Chondrocyte (in vitro differentiated cells): Measurements from ENCODE around the gene FAN1. TPM values are rescaled to one million over a fixed set of nuclear protein-coding genes. Genes with fewer than 3 reads are reported as not detected.

ENCODE experiments used
- DNase-seq: peaks from one replicate; pipeline ENCODE4 v3.0.0; 2021; ENCODE audit warnings: mixed read lengths, low spot score
- H3K27ac Mint-ChIP-seq: one replicate; pipeline ENCODE4 v1.8.0; 2021; ENCODE audit warnings: mild to moderate bottlenecking, moderate library complexity, mixed read lengths; ENCODE audit not compliant: unreplicated experiment
- H3K27me3 Mint-ChIP-seq: 2 replicates; pipeline ENCODE4 v1.8.0; 2021; ENCODE audit warnings: low read depth, mixed read lengths
- H3K36me3 Mint-ChIP-seq: 2 replicates; pipeline ENCODE4 v1.8.0; 2021; ENCODE audit warnings: low read depth, mixed read lengths
- H3K4me1 Mint-ChIP-seq: 2 replicates; pipeline ENCODE4 v1.8.0; 2021; ENCODE audit warnings: low read depth, mild to moderate bottlenecking, mixed read lengths
- H3K4me3 Mint-ChIP-seq: one replicate; pipeline ENCODE4 v1.8.0; 2021; ENCODE audit warnings: mild to moderate bottlenecking, moderate library complexity, mixed read lengths; ENCODE audit not compliant: unreplicated experiment
- H3K9me3 Mint-ChIP-seq: 2 replicates; pipeline ENCODE4 v1.8.0; 2021; ENCODE audit warnings: low read depth, mixed read lengths
- CTCF ChIP-seq: fragments of 200-600 bp; sonication (generic); IDR thresholded peaks from 2 replicates; pipeline ENCODE4 v1.5.0; 2021; ENCODE audit warnings: antibody characterized with exemption, mild to moderate bottlenecking, moderate library complexity
- total RNA-seq: library from RNA; stranded (reverse); gene quantifications from 3 replicates; pipeline ENCODE4 v1.2.1, GENCODE V29; 2021

The FAN1 gene
- total RNA-seq, 1 donor from 2014 or later, result 16.3 TPM

GRCh38 chr15:30963681-30964080, 60.0 kb downstream of the FAN1 start:
- Mint-ChIP-seq H3K36me3 (peaks cover 16% of the 10 kb centered on the region), H3K4me1 (no peaks in the 10 kb centered on the region), H3K4me3 (no peak overlapping the region), H3K27ac (no peak overlapping the region), H3K27me3 (no peaks in the 10 kb centered on the region), H3K9me3 (no peaks in the 10 kb centered on the region)
- no peak for DNase-seq
- TF ChIP-seq CTCF, result no peak

- H3K27ac Mint-ChIP-seq, result no peak overlapping the region
- no peak for TF ChIP-seq CTCF
- no peaks in the 10 kb centered on the region for H3K9me3 Mint-ChIP-seq
- H3K4me1 Mint-ChIP-seq, result no peaks in the 10 kb centered on the region
- H3K4me3 Mint-ChIP-seq, result no peak overlapping the region
- no peak for DNase-seq
- H3K36me3 Mint-ChIP-seq, result peaks cover 19% of the 10 kb centered on the region
- H3K27me3 Mint-ChIP-seq, result no peaks in the 10 kb centered on the region
Observed at GRCh38 chr15:30969724-30970123, 66.0 kb downstream of the FAN1 start.

GRCh38 chr15:30973379-30973778, 69.7 kb downstream of the FAN1 start:
- Mint-ChIP-seq H3K36me3 (peaks cover 12% of the 10 kb centered on the region), H3K27ac (no peak overlapping the region), H3K4me1 (no peaks in the 10 kb centered on the region), H3K9me3 (no peaks in the 10 kb centered on the region), H3K27me3 (no peaks in the 10 kb centered on the region), H3K4me3 (no peak overlapping the region)
- no peak for DNase-seq
- no peak for TF ChIP-seq CTCF

GRCh38 chr15:30974112-30974511, 70.4 kb downstream of the FAN1 start:
- H3K9me3 Mint-ChIP-seq, result no peaks in the 10 kb centered on the region
- no peaks in the 10 kb centered on the region for H3K4me1 Mint-ChIP-seq
- H3K27ac Mint-ChIP-seq, result no peak overlapping the region
- no peak for TF ChIP-seq CTCF
- no peak for DNase-seq
- H3K36me3 Mint-ChIP-seq, result peaks cover 12% of the 10 kb centered on the region
- H3K27me3 Mint-ChIP-seq, result no peaks in the 10 kb centered on the region
- H3K4me3 Mint-ChIP-seq, result no peak overlapping the region

- no peaks in the 10 kb centered on the region for H3K9me3 Mint-ChIP-seq
- no peaks in the 10 kb centered on the region for H3K4me1 Mint-ChIP-seq
- no peaks in the 10 kb centered on the region for H3K27me3 Mint-ChIP-seq
- no peak overlapping the region for H3K27ac Mint-ChIP-seq
- no peak overlapping the region for H3K4me3 Mint-ChIP-seq
- peaks cover 14% of the 10 kb centered on the region for H3K36me3 Mint-ChIP-seq
- DNase-seq, result no peak
- no peak for TF ChIP-seq CTCF
Observed at GRCh38 chr15:30978328-30978727, 74.6 kb downstream of the FAN1 start.
